ENCODE data around the gene XPC. TPM values are rescaled to one million over a fixed set of nuclear protein-coding genes. Genes with fewer than 3 reads are reported as not detected.

The XPC gene
- total RNA-seq, 2 donors from 2014 or later, result 33.0 to 40.0 TPM

GRCh38 chr3:14150491-14151230 is 27.7 kb downstream of the XPC start:
- Histone ChIP-seq H3K4me3 (ENCODE audit: low read length) (no peak overlapping the region), H3K27me3 (ENCODE audit: control insufficient read depth, insufficient read depth, low read length, poor library complexity, severe bottlenecking) (no peaks in the 10 kb centered on the region), H3K36me3 (ENCODE audit: control insufficient read depth, insufficient read depth, low read length) (peaks cover 52% of the 10 kb centered on the region), H3K9me3 (ENCODE audit: control insufficient read depth, low read length) (no peaks in the 10 kb centered on the region), H3K9ac (ENCODE audit: extremely low read depth, low read length, poor library complexity, severe bottlenecking) (no peak overlapping the region), H3K27ac (ENCODE audit: low read depth, low read length) (no peak overlapping the region), H3K4me1 (ENCODE audit: control insufficient read depth, insufficient read depth, low read length) (no peaks in the 10 kb centered on the region)
- no peak for TF ChIP-seq CTCF (conservative IDR thresholded peaks at IDR 0.05)
- Mint-ChIP-seq H3K27me3 (ENCODE audit: insufficient read depth) (no peaks in the 10 kb centered on the region), H3K4me1 (peaks cover 15% of the 10 kb centered on the region), H3K9me3 (no peaks in the 10 kb centered on the region), H3K4me3 (no peak overlapping the region), H3K36me3 (ENCODE audit: low read depth) (peaks cover 62% of the 10 kb centered on the region), H3K27ac (peak overlapping the region; percentile 79)
- 88 to 94% methylated on average over 8 to 9 of the region's 9 CpGs for WGBS, 2 experiments (ENCODE audit: insufficient coverage in 1 of 2, insufficient read length in 1 of 2)
- DNase-seq, result no peak

GRCh38 chr3:14150078-14150477 is 28.3 kb downstream of the XPC start:
- Histone ChIP-seq H3K9me3 (ENCODE audit: control insufficient read depth, low read length) (no peaks in the 10 kb centered on the region), H3K4me1 (ENCODE audit: control insufficient read depth, insufficient read depth, low read length) (no peaks in the 10 kb centered on the region), H3K27ac (ENCODE audit: low read depth, low read length) (no peak overlapping the region), H3K27me3 (ENCODE audit: control insufficient read depth, insufficient read depth, low read length, poor library complexity, severe bottlenecking) (no peaks in the 10 kb centered on the region), H3K36me3 (ENCODE audit: control insufficient read depth, insufficient read depth, low read length) (peaks cover 55% of the 10 kb centered on the region), H3K9ac (ENCODE audit: extremely low read depth, low read length, poor library complexity, severe bottlenecking) (no peak overlapping the region), H3K4me3 (ENCODE audit: low read length) (no peak overlapping the region)
- H3K27me3 Mint-ChIP-seq (ENCODE audit: insufficient read depth), result no peaks in the 10 kb centered on the region
- WGBS, 2 experiments (ENCODE audit: insufficient coverage in 1 of 2, insufficient read length in 1 of 2), result 94 to 98% methylated on average over 9 of the region's 9 CpGs
- peak overlapping the region; percentile 36 for H3K27ac Mint-ChIP-seq
- no peak for DNase-seq
- peaks cover 58% of the 10 kb centered on the region for H3K36me3 Mint-ChIP-seq (ENCODE audit: low read depth)
- H3K4me1 Mint-ChIP-seq, result peaks cover 17% of the 10 kb centered on the region
- no peak overlapping the region for H3K4me3 Mint-ChIP-seq
- no peak for TF ChIP-seq CTCF (conservative IDR thresholded peaks at IDR 0.05)
- H3K9me3 Mint-ChIP-seq, result no peaks in the 10 kb centered on the region

- Histone ChIP-seq H3K4me3 (ENCODE audit: low read length) (no peak overlapping the region), H3K27ac (ENCODE audit: low read depth, low read length) (no peak overlapping the region), H3K9me3 (ENCODE audit: control insufficient read depth, low read length) (no peaks in the 10 kb centered on the region), H3K9ac (ENCODE audit: extremely low read depth, low read length, poor library complexity, severe bottlenecking) (no peak overlapping the region), H3K36me3 (ENCODE audit: control insufficient read depth, insufficient read depth, low read length) (peaks cover 44% of the 10 kb centered on the region), H3K4me1 (ENCODE audit: control insufficient read depth, insufficient read depth, low read length) (peaks cover 10% of the 10 kb centered on the region), H3K27me3 (ENCODE audit: control insufficient read depth, insufficient read depth, low read length, poor library complexity, severe bottlenecking) (no peaks in the 10 kb centered on the region)
- no peak overlapping the region for H3K4me3 Mint-ChIP-seq
- peak; percentile 77 for TF ChIP-seq CTCF (conservative IDR thresholded peaks at IDR 0.05)
- H3K27ac Mint-ChIP-seq, result peak overlapping the region; percentile 52
- DNase-seq, result peak; percentile 93
- H3K27me3 Mint-ChIP-seq (ENCODE audit: insufficient read depth), result no peaks in the 10 kb centered on the region
- peaks cover 44% of the 10 kb centered on the region for H3K36me3 Mint-ChIP-seq (ENCODE audit: low read depth)
- H3K9me3 Mint-ChIP-seq, result no peaks in the 10 kb centered on the region
- peaks cover 23% of the 10 kb centered on the region for H3K4me1 Mint-ChIP-seq
- WGBS, 2 experiments (ENCODE audit: insufficient coverage in 1 of 2, insufficient read length in 1 of 2), result 87 to 92% methylated on average over 20 to 28 of the region's 28 CpGs
Measured at GRCh38 chr3:14148041-14148985, 30.1 kb downstream of the XPC start.

Data from endodermal cell (in vitro differentiated cells).